Loucy (cell line): Measurements from ENCODE around the gene PRR5L.

ENCODE experiments used
- H2AFZ ChIP-seq: fragments of 200-600 bp; sonication (generic); 2 replicates; pipeline ENCODE4 v1.6.0; 2016; ENCODE audit warnings: antibody characterized with exemption, mild to moderate bottlenecking, low read length, moderate library complexity
- H3F3A ChIP-seq: fragments of 200-600 bp; 2 replicates; pipeline ENCODE4 v1.6.0; 2016; ENCODE audit warnings: antibody characterized with exemption, low read depth, mild to moderate bottlenecking
- H3K27me3 ChIP-seq: fragments of 200-600 bp; sonication (generic); 2 replicates; pipeline ENCODE4 v1.6.1; 2014; ENCODE audit warnings: low read length, mild to moderate bottlenecking; ENCODE audit not compliant: insufficient read depth, poor library complexity, severe bottlenecking
- H3K36me3 ChIP-seq: fragments of 200-600 bp; sonication (generic); 2 replicates; pipeline ENCODE4 v1.6.1; 2016; ENCODE audit warnings: low read length; ENCODE audit not compliant: insufficient read depth
- H3K4me1 ChIP-seq: fragments of 200-600 bp; sonication (generic); 2 replicates; pipeline ENCODE4 v1.5.1; 2014; ENCODE audit warnings: low read length, mild to moderate bottlenecking; ENCODE audit not compliant: insufficient read depth, poor library complexity, severe bottlenecking
- H3K4me2 ChIP-seq: fragments of 200-600 bp; sonication (generic); 2 replicates; pipeline ENCODE4 v1.6.0; 2014; ENCODE audit warnings: antibody characterized with exemption, low read length, low read depth, mild to moderate bottlenecking; ENCODE audit not compliant: poor library complexity, severe bottlenecking
- H3K4me3 ChIP-seq: fragments of 200-600 bp; sonication (generic); 2 replicates; pipeline ENCODE4 v1.5.1; 2014; ENCODE audit warnings: low read length, mild to moderate bottlenecking, mixed read lengths; ENCODE audit not compliant: poor library complexity, severe bottlenecking
- H3K79me2 ChIP-seq: fragments of 200-600 bp; sonication (generic); 2 replicates; pipeline ENCODE4 v1.6.1; 2014; ENCODE audit warnings: low read length; ENCODE audit not compliant: insufficient read depth
- H3K9ac ChIP-seq: fragments of 200-600 bp; sonication (generic); 2 replicates; pipeline ENCODE4 v1.6.0; 2014; ENCODE audit warnings: mild to moderate bottlenecking, low read depth, low read length, moderate library complexity; ENCODE audit not compliant: poor library complexity, severe bottlenecking
- H3K9me2 ChIP-seq: fragments of 200-600 bp; sonication (generic); replicated peaks from 2 replicates; pipeline ENCODE4 v1.6.1; 2016; ENCODE audit warnings: low read depth, low read length, mixed read lengths
- H3K9me3 ChIP-seq: fragments of 200-600 bp; sonication (generic); 2 replicates; pipeline ENCODE4 v1.6.1; 2014; ENCODE audit warnings: mild to moderate bottlenecking, antibody characterized with exemption, low read length, low read depth; ENCODE audit not compliant: insufficient read depth
- H4K20me1 ChIP-seq: fragments of 200-600 bp; sonication (generic); 2 replicates; pipeline ENCODE4 v1.6.0; 2014; ENCODE audit warnings: antibody characterized with exemption, low read length, mild to moderate bottlenecking; ENCODE audit not compliant: insufficient read depth, poor library complexity, severe bottlenecking
- CTCF ChIP-seq: fragments of 200-600 bp; sonication (generic); conservative IDR thresholded peaks from 2 replicates; pipeline ENCODE4 v1.5.1; 2014; ENCODE audit warnings: mild to moderate bottlenecking, antibody characterized with exemption, low read length
- EZH2phosphoT487 ChIP-seq: fragments of 200-600 bp; IDR thresholded peaks from 2 replicates; pipeline ENCODE4 v1.6.1; 2018; ENCODE audit warnings: antibody characterized with exemption, mild to moderate bottlenecking, moderate library complexity, borderline replicate concordance

PRR5L gene

GRCh38 chr11:36388071-36388470, 92.0 kb downstream of the PRR5L start:
- Histone ChIP-seq H3K27me3 (no peaks in the 10 kb centered on the region), H3K79me2 (peaks cover 95% of the 10 kb centered on the region), H3F3A (no peaks in the 10 kb centered on the region), H2AFZ (no peak overlapping the region), H3K4me1 (peaks cover 45% of the 10 kb centered on the region), H3K36me3 (peaks cover 1% of the 10 kb centered on the region; the same call in 1 of the 2 replicates), H4K20me1 (peaks cover 53% of the 10 kb centered on the region), H3K9me2 (no peaks in the 10 kb centered on the region), H3K4me2 (peak overlapping the region; percentile 5), H3K9me3 (no peaks in the 10 kb centered on the region), H3K9ac (no peak overlapping the region), H3K4me3 (no peak overlapping the region)
- no peak for TF ChIP-seq CTCF
- TF ChIP-seq EZH2phosphoT487: no peak

GRCh38 chr11:36388951-36389350, 92.9 kb downstream of the PRR5L start:
- no peak overlapping the region for H3K4me3 ChIP-seq
- peaks cover 4% of the 10 kb centered on the region; the same call in 1 of the 2 replicates for H3K36me3 ChIP-seq
- no peak overlapping the region for H3K4me2 ChIP-seq
- H3K9me3 ChIP-seq: no peaks in the 10 kb centered on the region
- H3K27me3 ChIP-seq: no peaks in the 10 kb centered on the region
- H3K9ac ChIP-seq: no peak overlapping the region
- peaks cover 46% of the 10 kb centered on the region for H3K4me1 ChIP-seq
- TF ChIP-seq EZH2phosphoT487 (no peak), CTCF (no peak)
- H2AFZ ChIP-seq: no peak overlapping the region
- peaks cover 50% of the 10 kb centered on the region for H4K20me1 ChIP-seq
- H3F3A ChIP-seq: no peaks in the 10 kb centered on the region
- peaks cover 95% of the 10 kb centered on the region for H3K79me2 ChIP-seq
- H3K9me2 ChIP-seq: no peaks in the 10 kb centered on the region

- H3K4me3 ChIP-seq: no peak overlapping the region
- TF ChIP-seq EZH2phosphoT487 (no peak), CTCF (no peak)
Observed at GRCh38 chr11:36389811-36390210, 93.7 kb downstream of the PRR5L start.

More at GRCh38 chr11:36389811-36390210, 93.7 kb downstream of the PRR5L start:
- Histone ChIP-seq H3K27me3 (no peaks in the 10 kb centered on the region), H3K9ac (no peak overlapping the region), H3K9me2 (no peaks in the 10 kb centered on the region), H3K36me3 (peaks cover 13% of the 10 kb centered on the region; the same call in 1 of the 2 replicates), H3F3A (no peaks in the 10 kb centered on the region), H3K4me1 (peaks cover 43% of the 10 kb centered on the region), H3K79me2 (peaks cover 95% of the 10 kb centered on the region), H2AFZ (no peak overlapping the region), H3K9me3 (no peaks in the 10 kb centered on the region), H4K20me1 (peaks cover 44% of the 10 kb centered on the region), H3K4me2 (no peak overlapping the region)
